ACHN (cell line): ENCODE measurements around the gene APOL3.
A peak's percentile ranks its signal among the peaks of the same experiment; 100 is the strongest.
"Not testable (repeated sequence)": the region's sequence is repeated elsewhere in the genome, so short reads cannot be mapped to it uniquely, and the experiment has no call there.

Source experiments
- DNase-seq: peaks from one replicate; pipeline ENCODE4 v3.0.0-alpha.2; 2015
- in situ Hi-C: cut with HindIII; loops from 2 replicates; pipeline ENCODE4 v1.10.0; 2017; ENCODE audit warnings: low sequenced_read_pairs, low pct_ligation_motif_present, low pct_unique_long_range_greater_than_20kb

The APOL3 gene

DNA sequence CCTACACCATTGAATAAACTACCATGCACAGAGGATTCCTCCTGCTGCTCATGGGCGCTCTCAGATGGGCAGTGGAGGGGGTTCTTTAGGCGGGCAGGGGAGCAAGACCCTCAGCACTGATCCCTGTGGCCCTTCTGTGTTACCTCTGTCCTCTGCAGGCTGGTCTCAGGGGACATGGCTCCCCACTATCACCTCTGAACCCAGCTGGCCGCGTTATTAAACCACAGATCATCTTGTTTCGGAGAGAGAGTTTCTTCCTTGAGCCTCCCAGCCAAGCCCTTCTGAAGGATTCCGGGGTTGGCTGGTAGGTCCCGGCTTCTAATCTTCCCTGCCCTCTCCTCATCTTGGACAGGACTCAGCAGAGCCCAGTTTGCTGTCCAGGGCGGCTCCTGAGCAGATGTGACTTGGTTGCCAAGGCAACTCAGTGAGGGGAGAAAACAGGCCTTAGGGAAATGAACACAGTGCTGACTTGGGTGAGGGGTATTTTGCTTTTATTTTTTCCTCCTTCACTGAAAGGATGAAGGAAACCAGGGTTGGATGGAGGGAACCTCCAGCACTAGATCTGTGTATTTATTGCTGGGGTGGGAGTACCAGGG lies 13.3 kb downstream of the APOL3 start:
- in situ Hi-C loops: no loop called here
- DNase-seq: no peak

DNA sequence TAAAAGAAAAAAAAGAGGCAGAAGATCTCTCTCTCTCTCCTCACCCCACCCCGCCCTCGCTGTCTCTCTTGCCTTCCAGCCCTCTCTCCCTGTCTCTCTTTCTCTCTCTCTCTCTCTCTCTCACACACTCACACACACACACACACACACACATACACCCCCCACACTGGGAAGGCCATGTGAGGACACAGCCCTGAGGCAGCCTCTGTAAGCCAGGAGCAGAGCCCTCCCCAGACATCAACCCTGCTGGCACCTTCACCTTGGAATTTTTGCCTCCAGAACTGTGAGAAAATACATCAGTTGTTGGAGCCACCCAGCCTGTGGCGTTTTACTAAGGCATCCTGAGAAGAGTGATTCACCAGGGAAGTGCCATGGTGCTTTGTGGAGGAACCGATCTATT lies 14.7 kb downstream of the APOL3 start:
- DNase-seq: no peak
- in situ Hi-C loops: no loop called here

DNA sequence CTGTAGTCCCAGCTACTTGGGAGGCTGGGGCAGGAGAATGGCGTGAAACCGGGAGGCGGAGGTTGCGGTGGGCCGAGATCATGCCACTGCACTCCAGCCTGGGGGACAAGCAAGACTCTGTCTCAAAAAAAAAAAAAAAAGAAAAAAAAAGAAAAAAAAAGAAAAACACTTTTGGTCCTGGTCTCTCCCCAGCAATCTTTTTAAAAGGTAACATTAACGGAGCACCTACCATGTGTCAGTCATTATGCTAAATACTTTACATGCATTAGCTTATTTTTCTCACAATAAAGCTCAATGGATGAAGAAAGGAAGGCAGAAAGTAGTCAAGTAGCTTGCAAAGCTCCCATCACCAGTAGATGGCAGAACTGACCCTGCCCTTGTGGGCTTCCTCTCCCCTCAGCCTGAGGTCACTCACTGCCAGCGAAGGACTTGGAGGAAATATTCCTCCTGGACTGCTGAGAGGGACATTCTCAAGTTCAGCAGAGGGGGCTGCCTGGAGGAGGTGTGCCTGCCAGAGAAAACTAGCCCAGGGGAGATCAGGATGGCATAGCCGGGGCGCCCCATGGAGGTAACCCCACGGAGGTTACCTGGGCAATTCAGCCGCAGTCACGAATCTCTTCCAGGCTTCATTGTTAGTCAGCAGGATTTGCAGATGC lies 15.5 kb downstream of the APOL3 start:
- peak; percentile 66 for DNase-seq
- in situ Hi-C loops: no loop called here

DNA sequence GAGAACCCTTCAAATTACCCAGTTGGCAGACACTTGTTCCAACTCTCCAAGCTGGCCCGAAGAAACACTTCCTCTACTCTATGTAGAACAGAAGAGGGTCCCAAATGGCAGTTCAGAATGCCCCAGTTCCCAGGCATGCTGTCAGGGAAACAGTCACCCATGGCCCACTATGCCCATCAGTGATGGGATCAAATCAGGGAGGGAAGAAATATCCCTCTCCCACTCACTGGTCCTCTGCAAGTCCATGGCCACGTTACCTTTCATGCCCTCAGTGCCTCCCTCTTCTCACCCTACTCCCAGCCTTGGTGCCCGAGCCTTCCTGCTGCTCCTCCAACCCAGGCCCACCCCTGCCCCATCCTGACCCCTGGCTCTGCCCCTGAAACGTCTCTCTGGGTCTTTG lies 16.6 kb downstream of the APOL3 start:
- DNase-seq: no peak
- in situ Hi-C loops: no loop called here

DNA sequence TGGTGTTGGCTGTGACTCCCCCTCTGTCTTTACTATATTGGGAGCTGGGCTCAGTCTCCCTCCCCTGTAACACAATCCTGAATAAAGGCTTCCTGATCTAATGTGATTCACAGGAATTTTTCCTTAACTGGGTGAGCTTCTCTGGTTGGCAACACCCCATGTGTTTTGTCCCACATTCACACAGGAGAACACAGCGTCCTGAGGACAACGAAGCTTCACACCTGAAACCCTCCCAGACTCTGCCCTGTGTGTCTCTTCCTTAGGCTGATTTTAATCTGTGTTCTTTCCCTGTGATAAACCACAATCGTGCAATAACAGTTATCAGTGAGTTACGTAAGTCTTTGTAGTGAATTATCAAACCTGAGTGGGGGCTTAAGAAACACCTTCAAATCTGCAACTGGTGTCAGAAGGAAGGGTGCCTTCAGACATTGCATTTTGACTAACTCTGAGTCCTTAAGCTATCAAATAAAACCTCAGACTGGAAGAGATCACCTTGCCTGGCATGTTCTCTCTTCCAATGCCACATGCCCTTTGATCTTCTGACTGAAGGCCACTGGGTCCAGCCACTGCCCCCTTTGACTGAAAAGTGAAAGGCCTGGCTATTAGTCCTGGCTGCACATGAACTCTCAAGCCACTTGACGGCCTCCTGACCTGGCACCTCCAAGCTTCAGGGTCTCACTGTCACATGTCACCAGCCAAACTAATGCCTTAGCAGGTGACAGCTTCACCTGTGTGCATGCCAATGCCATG lies 17.3 kb downstream of the APOL3 start:
- in situ Hi-C loops: no loop called here
- no peak for DNase-seq

DNA sequence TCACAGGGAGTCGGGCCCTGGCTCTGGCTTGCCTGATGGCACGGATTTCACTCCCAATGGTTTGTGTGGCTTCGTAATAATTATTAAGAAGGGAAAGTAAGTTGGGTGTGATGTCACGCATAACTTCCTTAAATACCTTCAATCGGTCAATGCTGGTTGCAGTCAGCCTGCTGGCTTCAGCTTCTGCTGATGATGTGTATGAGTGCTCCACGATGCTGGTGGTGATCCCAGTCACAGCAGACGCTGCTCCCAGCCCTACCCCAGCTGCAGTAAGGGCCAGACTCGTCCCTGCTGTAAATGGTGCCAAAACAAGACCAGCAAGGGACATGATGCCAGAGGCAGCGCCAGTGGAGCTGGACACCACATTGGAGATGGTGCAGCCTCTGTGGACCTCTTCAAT lies 19.1 kb downstream of the APOL3 start:
- in situ Hi-C loops: no loop called here
- no peak for DNase-seq

DNA sequence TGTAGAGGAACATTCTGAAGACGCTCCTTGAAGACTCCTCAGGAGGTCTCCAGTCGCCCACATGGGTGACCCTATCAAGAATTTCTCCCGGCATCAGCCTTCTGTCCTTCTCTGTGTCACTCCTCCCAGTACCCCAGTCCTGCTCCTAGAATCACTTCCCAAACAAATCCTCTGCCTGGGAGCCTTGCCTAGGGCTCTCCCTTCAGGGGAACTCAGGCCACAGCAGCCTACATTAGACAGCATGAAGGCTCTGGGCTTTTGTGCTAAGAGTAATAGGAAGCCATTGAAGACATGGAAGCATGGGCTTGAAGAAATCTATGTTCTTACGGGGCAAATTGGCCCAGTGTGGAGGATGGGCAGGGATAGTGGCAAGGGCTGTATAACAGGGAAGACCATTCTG lies 21.8 kb downstream of the APOL3 start:
- in situ Hi-C loops, DNase-seq: not testable (repeated sequence)

DNA sequence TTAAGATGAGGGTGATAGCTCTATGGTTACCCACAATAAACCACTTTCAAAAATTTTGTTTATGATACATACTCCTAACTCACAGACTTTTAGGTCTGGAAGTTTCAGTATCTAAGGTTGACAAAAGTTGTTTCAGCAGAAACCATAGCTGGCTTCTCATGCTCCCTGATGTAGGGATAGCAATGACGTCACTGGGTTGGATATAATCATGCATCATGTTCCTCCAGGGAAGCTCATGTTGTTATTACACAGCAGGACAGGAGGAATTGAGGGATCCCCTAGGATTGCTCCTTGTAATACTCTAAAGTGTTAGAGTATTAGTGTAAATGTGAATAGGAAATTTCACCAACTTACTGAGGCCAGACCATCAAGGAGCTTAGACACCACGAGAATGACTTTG lies 23.6 kb downstream of the APOL3 start:
- in situ Hi-C loops: no loop called here
- no peak for DNase-seq

DNA sequence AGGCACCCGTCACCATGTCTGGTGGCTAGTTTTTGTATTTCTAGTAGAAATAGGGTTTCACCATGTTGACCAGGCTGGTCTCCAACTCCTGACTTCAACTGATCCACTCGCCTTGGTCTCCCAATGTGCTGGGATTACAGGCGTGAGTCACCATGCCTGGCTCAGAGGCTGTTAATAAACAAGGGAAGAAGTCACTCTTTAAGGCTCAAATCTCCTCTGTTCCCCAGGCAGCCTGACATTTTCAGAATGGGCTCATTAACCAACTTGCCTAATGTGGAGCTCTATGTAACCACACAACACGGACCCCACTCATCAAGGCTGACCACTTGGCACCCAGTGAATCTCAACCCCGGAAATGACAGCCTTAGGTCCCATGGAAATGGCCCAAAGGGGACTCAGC lies 24.1 kb downstream of the APOL3 start:
- DNase-seq: peak; percentile 10
- in situ Hi-C loops: no loop called here

DNA sequence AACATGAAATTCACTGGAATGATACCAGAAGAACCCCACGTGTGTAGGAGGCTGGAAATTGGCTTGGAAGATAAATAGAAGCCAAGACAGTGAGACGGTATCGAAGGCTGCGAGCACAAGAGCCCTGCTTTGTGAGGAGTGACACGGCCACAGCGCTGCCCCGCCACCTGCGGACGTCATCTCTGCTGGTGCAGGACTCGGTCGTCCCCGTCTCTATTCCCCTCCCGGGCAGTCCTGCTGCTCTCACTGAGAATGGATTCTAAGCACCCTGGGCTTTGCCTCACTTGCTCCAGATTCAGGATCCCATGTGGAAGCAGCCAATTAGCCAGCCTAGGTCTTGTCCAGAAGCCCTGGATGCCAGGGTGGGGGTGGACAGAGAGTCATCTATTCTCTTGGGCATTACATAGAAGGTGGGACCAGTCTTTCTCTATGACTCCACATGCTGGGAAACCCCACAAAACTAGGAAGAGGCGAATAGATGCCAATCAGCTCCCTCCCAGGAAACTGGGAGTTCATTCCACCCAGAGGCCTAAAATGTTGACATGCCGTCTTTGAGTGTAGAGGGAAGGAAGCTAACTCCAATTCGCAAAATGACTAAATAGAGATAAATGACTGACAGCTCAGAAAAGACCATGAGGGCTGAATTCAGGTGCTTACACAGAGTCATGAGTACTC lies 25.1 kb downstream of the APOL3 start:
- in situ Hi-C loops: no loop called here
- no peak for DNase-seq

DNA sequence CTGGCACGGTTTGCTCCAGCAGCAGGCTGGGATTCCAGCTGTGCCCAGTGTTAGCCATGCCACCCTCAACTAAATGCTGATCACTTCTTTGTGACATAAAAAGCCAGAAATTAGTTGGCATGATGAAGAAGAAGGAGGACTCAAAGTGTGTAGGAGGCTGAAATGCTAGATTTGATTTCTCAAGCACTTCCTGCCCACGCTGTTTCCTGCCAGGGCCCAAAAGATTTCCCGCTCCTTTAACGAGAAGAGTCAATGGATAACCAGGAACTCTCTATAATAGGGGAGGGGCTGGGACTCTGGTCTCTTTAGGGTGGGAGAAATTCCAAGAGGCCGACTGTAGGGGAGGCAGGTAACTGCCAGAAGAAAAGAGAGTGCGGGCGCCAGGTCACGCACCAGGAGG lies 26.4 kb downstream of the APOL3 start:
- in situ Hi-C loops: no loop called here

DNA sequence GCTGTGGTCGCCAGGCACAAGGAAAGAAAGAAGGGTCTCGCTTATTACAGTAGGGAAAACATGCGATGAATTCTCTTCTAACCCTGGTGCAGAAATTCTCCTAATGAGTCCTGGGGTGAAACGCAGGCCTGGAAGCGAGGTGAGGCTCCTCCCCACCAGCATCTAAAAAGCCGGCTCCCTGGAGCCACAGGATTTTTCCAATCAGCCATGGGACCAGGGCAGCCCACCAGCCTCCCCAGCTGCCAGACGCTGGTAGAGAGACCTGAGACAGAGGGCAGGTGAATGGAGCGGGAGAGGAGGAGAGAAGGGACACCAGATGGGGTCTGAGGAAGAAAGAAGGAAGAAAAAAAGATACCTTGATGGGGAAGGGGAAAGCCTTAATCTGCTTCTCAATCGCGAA lies 28.6 kb downstream of the APOL3 start:
- DNase-seq: no peak
- in situ Hi-C loops: no loop called here

More for the DNA sequence above, 26.4 kb downstream of the APOL3 start:
- no peak for DNase-seq

DNA sequence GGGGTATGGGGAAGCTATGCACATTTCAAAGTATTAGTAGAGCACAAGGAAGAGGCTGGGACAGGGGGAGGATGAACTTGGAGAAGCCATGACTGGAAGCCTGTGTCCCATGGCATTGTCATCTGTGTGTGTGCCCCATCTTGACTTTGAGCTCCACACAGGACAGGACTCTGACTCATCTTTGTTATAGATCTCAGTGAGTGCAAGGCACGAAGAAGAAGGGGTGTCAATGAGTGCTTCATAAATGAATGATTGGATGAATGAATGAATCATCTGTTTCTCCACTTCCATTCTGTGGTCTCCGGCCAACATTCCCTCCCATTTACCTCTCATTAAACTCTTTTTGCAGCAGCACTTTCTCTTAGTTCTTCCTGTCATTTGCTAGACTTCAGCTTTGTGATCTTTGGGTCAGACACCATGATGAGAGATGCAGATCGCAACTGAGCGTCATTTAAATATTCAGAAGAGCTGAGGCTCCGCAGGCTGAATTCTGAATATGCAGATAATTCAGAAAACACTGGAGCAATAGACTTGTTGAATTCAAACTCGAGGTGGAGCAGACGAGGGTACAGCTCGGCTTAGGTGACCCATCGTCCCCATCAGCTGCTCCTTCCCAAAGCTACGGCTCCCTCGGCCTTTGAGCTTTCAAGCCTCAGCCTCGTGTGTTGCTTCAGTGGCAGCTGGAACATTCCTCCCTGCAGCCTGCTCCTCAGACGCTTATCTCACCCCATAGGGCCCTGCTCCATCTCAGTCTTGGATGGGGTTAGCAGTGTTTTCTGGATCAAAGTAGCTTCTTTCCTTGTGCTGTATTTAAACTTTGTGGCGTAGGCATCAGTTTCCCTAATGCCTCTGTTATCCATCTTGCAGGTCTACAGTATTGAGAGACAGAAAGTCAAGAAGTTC lies 30.8 kb downstream of the APOL3 start:
- DNase-seq: no peak
- in situ Hi-C loops: no loop called here

DNA sequence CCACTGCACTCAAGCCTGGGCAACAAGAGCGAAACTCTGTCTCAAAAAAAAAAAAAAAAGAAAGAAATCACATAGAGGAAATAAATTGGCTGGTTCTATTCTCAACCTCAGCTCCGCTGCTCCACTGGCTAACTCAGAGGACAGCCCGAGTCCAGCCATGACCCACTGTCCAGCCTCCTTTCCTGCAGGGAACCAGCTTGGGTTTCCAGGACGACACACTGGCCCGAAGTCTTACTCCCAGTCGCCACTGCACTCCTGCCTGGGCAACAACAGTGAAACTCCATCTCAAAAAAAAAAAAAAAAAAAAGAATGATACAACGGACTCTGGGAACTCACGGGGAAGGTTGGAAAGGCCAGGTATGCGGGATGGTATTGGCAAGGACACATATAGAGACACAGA lies 31.5 kb downstream of the APOL3 start:
- in situ Hi-C loops: no loop called here
- no peak for DNase-seq

DNA sequence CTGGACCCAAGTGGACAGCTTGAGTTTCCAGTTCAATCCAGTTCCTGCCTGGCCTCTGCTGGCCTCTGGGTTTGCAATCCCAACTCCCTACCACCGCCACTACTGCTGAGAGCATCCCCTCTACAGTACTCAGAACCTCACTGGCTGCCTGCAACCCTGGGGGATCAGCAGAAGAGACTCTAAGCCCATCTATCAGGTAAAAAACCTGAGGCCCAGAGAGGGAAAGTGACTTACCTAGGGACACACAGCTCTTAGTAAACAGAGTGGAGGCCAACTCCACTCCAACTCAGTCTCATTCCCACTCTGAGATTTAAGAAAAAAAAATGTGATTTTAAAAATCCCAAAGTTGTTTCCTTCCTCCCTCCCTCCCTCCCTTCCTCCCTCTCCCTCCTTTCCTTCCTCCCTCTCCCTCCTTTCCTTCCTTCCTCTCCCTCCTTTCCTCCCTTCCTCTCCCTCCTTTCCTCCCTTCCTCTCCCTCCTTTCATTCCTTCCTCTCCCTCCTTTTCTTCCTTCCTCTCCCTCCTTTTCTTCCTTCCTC lies 34.5 kb downstream of the APOL3 start:
- no peak for DNase-seq
- in situ Hi-C loops: no loop called here

DNA sequence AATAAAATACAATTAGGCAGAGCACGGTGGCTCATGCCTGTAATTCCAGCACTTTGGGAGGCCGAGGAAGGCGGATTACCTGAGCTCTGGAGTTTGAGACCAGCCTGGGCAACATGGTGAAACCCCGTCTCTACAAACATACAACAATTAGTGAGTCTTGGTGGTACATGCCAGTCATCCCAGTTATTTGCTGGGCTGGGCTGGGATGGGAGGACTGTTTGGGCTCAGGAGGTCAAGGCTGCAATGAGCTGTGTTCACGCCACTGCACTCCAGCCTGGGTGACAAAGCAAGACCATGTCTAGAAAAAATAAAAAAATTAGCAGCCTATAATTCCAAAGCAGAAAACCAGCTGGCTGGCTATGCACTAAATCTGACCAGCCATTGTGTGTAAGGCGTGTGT lies 35.1 kb downstream of the APOL3 start:
- in situ Hi-C loops: no loop called here
- no peak for DNase-seq

DNA sequence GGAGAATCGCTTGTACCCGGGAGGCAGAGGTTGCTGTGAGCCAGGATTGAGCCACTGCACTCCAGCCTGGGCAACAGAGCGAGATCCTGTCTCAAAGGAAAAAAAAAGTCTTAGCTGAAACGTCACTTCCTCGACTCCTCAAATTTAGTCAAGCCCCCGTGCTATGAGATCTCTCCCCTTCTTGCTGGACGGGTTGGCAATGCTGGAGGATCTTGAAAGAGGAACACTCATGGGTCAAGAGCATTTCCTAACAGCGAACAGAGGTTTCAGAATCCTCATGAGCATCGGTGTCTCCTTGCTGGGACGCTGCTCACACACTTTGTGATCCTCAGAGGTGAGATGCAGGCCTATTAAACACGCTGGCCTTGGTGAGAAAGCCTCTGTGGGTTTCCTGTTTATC lies 35.9 kb downstream of the APOL3 start:
- in situ Hi-C loops: no loop called here
- no peak for DNase-seq
